Ishikawa (cell line): ENCODE data around the gene EGR2.

Experiments
- CEBPB ChIP-seq: IDR thresholded peaks from 2 replicates; pipeline ENCODE4 v1.6.1; 2012
- CREB1 ChIP-seq: IDR thresholded peaks from 2 replicates; pipeline ENCODE4 v1.6.1; 2012; ENCODE audit warnings: low read depth
- EGR1 ChIP-seq: IDR thresholded peaks from 2 replicates; pipeline ENCODE4 v1.6.1; 2012
- EP300 ChIP-seq: IDR thresholded peaks from 2 replicates; pipeline ENCODE4 v1.6.1; 2012; ENCODE audit warnings: borderline replicate concordance
- FOXM1 ChIP-seq: IDR thresholded peaks from 2 replicates; pipeline ENCODE4 v1.6.1; 2012; ENCODE audit warnings: low read depth, borderline replicate concordance
- MAX ChIP-seq: IDR thresholded peaks from 2 replicates; pipeline ENCODE4 v1.6.1; 2012
- NFIC ChIP-seq: IDR thresholded peaks from 2 replicates; pipeline ENCODE4 v1.6.1; 2012
- RAD21 ChIP-seq: IDR thresholded peaks from 2 replicates; pipeline ENCODE4 v1.6.1; 2012; ENCODE audit warnings: low read depth
- REST ChIP-seq: IDR thresholded peaks from 2 replicates; pipeline ENCODE4 v1.6.1; 2012; ENCODE audit warnings: low read depth, mild to moderate bottlenecking
- TAF1 ChIP-seq: IDR thresholded peaks from 2 replicates; pipeline ENCODE4 v1.6.1; 2012; ENCODE audit warnings: low read depth, mild to moderate bottlenecking
- TCF12 ChIP-seq: IDR thresholded peaks from 2 replicates; pipeline ENCODE4 v1.6.1; 2012; ENCODE audit warnings: low read depth
- TEAD4 ChIP-seq: IDR thresholded peaks from 2 replicates; pipeline ENCODE4 v1.6.1; 2012
- USF1 ChIP-seq: IDR thresholded peaks from 2 replicates; pipeline ENCODE4 v1.6.1; 2012
- YY1 ChIP-seq: IDR thresholded peaks from 2 replicates; pipeline ENCODE4 v1.6.1; 2012; ENCODE audit warnings: low read depth
- ZBTB7A ChIP-seq: IDR thresholded peaks from 2 replicates; pipeline ENCODE4 v1.6.1; 2012; ENCODE audit warnings: low read depth

Gene EGR2

GRCh38 chr10:62819141-62819920 is 3.2 kb upstream of the EGR2 start:
- TF ChIP-seq USF1 (no peak), NFIC (no peak), TCF12 (no peak), RAD21 (no peak), CREB1 (no peak), EGR1 (no peak), ZBTB7A (no peak), TEAD4 (no peak), MAX (no peak), YY1 (no peak), TAF1 (no peak), REST (no peak), EP300 (no peak), CEBPB (no peak), FOXM1 (no peak)

- peak; percentile 41 for TF ChIP-seq EGR1
- no peak for TF ChIP-seq YY1
- peak; percentile 95 for TF ChIP-seq MAX
Measured at GRCh38 chr10:62818426-62819011, 2.4 kb upstream of the EGR2 start.

GRCh38 chr10:62817766-62818425 is 1.7 kb upstream of the EGR2 start:
- no peak for TF ChIP-seq EGR1
- TF ChIP-seq NFIC, result no peak
- TF ChIP-seq YY1, result no peak
- TF ChIP-seq RAD21, result peak; percentile 47; the same call in 1 of the 2 replicates
- no peak for TF ChIP-seq CREB1
- no peak for TF ChIP-seq TAF1
- TF ChIP-seq USF1, result no peak
- TF ChIP-seq TEAD4, result no peak
- peak; percentile 30; the same call in 1 of the 2 replicates for TF ChIP-seq MAX
- TF ChIP-seq EP300, result no peak
- no peak for TF ChIP-seq CEBPB
- TF ChIP-seq FOXM1, result no peak

- TF ChIP-seq MAX (no peak), EGR1 (0 out of 2 replicates have a peak, but pooled peaks have one; percentile 27), EP300 (no peak), TAF1 (no peak), TEAD4 (no peak)
Measured at GRCh38 chr10:62817121-62817765, 1.1 kb upstream of the EGR2 start.

GRCh38 chr10:62816076-62816330 is 163 bp downstream of the EGR2 start:
- 0 out of 2 replicates have a peak, but pooled peaks have one; percentile 17 for TF ChIP-seq TAF1
- no peak for TF ChIP-seq TEAD4

- TF ChIP-seq CREB1 (no peak), RAD21 (no peak), EP300 (no peak), MAX (no peak), CEBPB (no peak), TAF1 (no peak), TEAD4 (no peak), EGR1 (no peak), YY1 (no peak), USF1 (no peak), TCF12 (no peak)
Measured at GRCh38 chr10:62815381-62816075, 638 bp downstream of the EGR2 start.
